SK-N-SH treated with all-trans-retinoic acid at 6 μM for 48 hours (cell line): ENCODE results near the gene MAPK4.
"Not testable (repeated sequence)": the region's sequence is repeated elsewhere in the genome, so short reads cannot be mapped to it uniquely, and the experiment has no call there.

ENCODE experiments used
- ATAC-seq: fragments of 200-7000 bp; cut with Tn5 transposase; 3 replicates; pipeline ENCODE4 v1.9.1; 2020; ENCODE audit warnings: mild to moderate bottlenecking, moderate library complexity
- ARNTL ChIP-seq: fragments of 450-650 bp; formaldehyde crosslinking; IDR thresholded peaks from 2 replicates; pipeline ENCODE4 v1.5.0; 2020; ENCODE audit warnings: low read depth, mild to moderate bottlenecking, moderate library complexity, borderline replicate concordance
- BACH2 ChIP-seq: fragments of 250-450 bp; sonication (Bioruptor Pico); IDR thresholded peaks from 2 replicates; pipeline ENCODE4 v1.9.0; 2021; ENCODE audit warnings: mild to moderate bottlenecking, borderline replicate concordance
- CREB5 ChIP-seq: fragments of 250-450 bp; sonication (Bioruptor Pico); IDR thresholded peaks from 2 replicates; pipeline ENCODE4 v1.5.1; 2020; ENCODE audit warnings: low read depth, mild to moderate bottlenecking, moderate library complexity
- CSRNP3 ChIP-seq: fragments of 250-450 bp; sonication (Bioruptor Pico); IDR thresholded peaks from 2 replicates; pipeline ENCODE4 v1.5.1; 2021; ENCODE audit warnings: mild to moderate bottlenecking, moderate library complexity
- ESRRG ChIP-seq: fragments of 250-450 bp; sonication (Bioruptor Pico); IDR thresholded peaks from 2 replicates; pipeline ENCODE4 v1.6.1; 2021; ENCODE audit warnings: mild to moderate bottlenecking
- GLIS3 ChIP-seq: fragments of 250-450 bp; sonication (Bioruptor Pico); IDR thresholded peaks from 2 replicates; pipeline ENCODE4 v1.5.0; 2020; ENCODE audit warnings: mild to moderate bottlenecking, moderate library complexity
- ISL1 ChIP-seq: fragments of 250-450 bp; sonication (Bioruptor Pico); IDR thresholded peaks from 2 replicates; pipeline ENCODE4 v2.1.2; 2022; ENCODE audit warnings: mild to moderate bottlenecking, moderate library complexity
- OSR1 ChIP-seq: fragments of 250-450 bp; sonication (Bioruptor Pico); IDR thresholded peaks from 2 replicates; pipeline ENCODE4 v1.8.0; 2022; ENCODE audit warnings: moderate library complexity, mild to moderate bottlenecking, inconsistent platforms
- PATZ1 ChIP-seq: fragments of 250-450 bp; sonication (Bioruptor Pico); IDR thresholded peaks from 2 replicates; pipeline ENCODE4 v1.8.0; 2020; ENCODE audit warnings: mild to moderate bottlenecking, moderate library complexity, borderline replicate concordance
- PPARA ChIP-seq: fragments of 250-450 bp; sonication (Bioruptor Pico); IDR thresholded peaks from 2 replicates; pipeline ENCODE4 v1.5.0; 2020; ENCODE audit warnings: mild to moderate bottlenecking, borderline replicate concordance
- RARB ChIP-seq: fragments of 250-450 bp; sonication (Bioruptor Pico); IDR thresholded peaks from 2 replicates; pipeline ENCODE4 v1.8.0; 2021; ENCODE audit warnings: mild to moderate bottlenecking, moderate library complexity
- TCF4 ChIP-seq: fragments of 250-450 bp; sonication (Bioruptor Pico); IDR thresholded peaks from 2 replicates; pipeline ENCODE4 v1.8.0; 2021; ENCODE audit warnings: mild to moderate bottlenecking, moderate library complexity, borderline replicate concordance
- TOX ChIP-seq: fragments of 250-450 bp; sonication (Bioruptor Pico); IDR thresholded peaks from 2 replicates; pipeline ENCODE4 v1.8.0; 2021; ENCODE audit warnings: mild to moderate bottlenecking, moderate library complexity, borderline replicate concordance
- TSHZ2 ChIP-seq: fragments of 250-450 bp; sonication (Bioruptor Pico); IDR thresholded peaks from 2 replicates; pipeline ENCODE4 v1.5.0; 2020; ENCODE audit warnings: mild to moderate bottlenecking, moderate library complexity
- ZC3H10 ChIP-seq: fragments of 250-450 bp; sonication (Bioruptor Pico); IDR thresholded peaks from 2 replicates; pipeline ENCODE4 v1.5.1; 2021; ENCODE audit warnings: mild to moderate bottlenecking, moderate library complexity
- ZFP30 ChIP-seq: fragments of 450-650 bp; formaldehyde crosslinking; IDR thresholded peaks from 2 replicates; pipeline ENCODE4 v1.5.0; 2022; ENCODE audit warnings: mild to moderate bottlenecking, moderate library complexity
- ZNF70 ChIP-seq: fragments of 450-650 bp; formaldehyde crosslinking; IDR thresholded peaks from 2 replicates; pipeline ENCODE4 v1.5.0; 2020; ENCODE audit warnings: mild to moderate bottlenecking, moderate library complexity
- ZNF8 ChIP-seq: fragments of 450-650 bp; formaldehyde crosslinking; IDR thresholded peaks from 2 replicates; pipeline ENCODE4 v1.5.0; 2020; ENCODE audit warnings: mild to moderate bottlenecking, moderate library complexity

Gene MAPK4

GRCh38 chr18:50523165-50523564 lies 36.7 kb upstream of the MAPK4 start (continued):
- no peak for TF ChIP-seq PPARA (CRISPR knock-in tag)
- no peak for TF ChIP-seq RARB
- TF ChIP-seq PATZ1 (CRISPR knock-in tag), result no peak

- ATAC-seq, result no peak
- TF ChIP-seq ISL1 (CRISPR knock-in tag) (no peak), ZNF8 (CRISPR knock-in tag) (no peak), OSR1 (CRISPR knock-in tag) (no peak), TOX (CRISPR knock-in tag) (no peak), GLIS3 (CRISPR knock-in tag) (no peak), TSHZ2 (no peak), PPARA (CRISPR knock-in tag) (no peak)
Measured at GRCh38 chr18:50527636-50528307, 32.1 kb upstream of the MAPK4 start.

- no peak for ATAC-seq
- TF ChIP-seq TSHZ2 (no peak), ESRRG (CRISPR knock-in tag) (no peak), PATZ1 (CRISPR knock-in tag) (no peak), ARNTL (CRISPR knock-in tag) (no peak), ZNF70 (CRISPR knock-in tag) (no peak), ISL1 (CRISPR knock-in tag) (no peak), BACH2 (CRISPR knock-in tag) (no peak), CSRNP3 (CRISPR knock-in tag) (no peak), ZFP30 (CRISPR knock-in tag) (no peak), GLIS3 (CRISPR knock-in tag) (no peak), TCF4 (no peak), TOX (CRISPR knock-in tag) (no peak), ZC3H10 (no peak), ZNF8 (CRISPR knock-in tag) (no peak), RARB (no peak), CREB5 (CRISPR knock-in tag) (no peak)
Measured at GRCh38 chr18:50528806-50529205, 31.1 kb upstream of the MAPK4 start.

GRCh38 chr18:50533822-50534221 lies 26.1 kb upstream of the MAPK4 start:
- not testable (repeated sequence) for ATAC-seq

- ATAC-seq, result not testable (repeated sequence)
Measured at GRCh38 chr18:50544476-50544875, 15.4 kb upstream of the MAPK4 start.
